GM18526 (cell line): ENCODE results near the gene CD93.

Source experiments
- POLR2A ChIP-seq: IDR thresholded peaks from 3 replicates; pipeline ENCODE4 v1.6.1; 2011; ENCODE audit not compliant: insufficient read length; ENCODE audit errors: extremely low read depth

Gene CD93

DNA sequence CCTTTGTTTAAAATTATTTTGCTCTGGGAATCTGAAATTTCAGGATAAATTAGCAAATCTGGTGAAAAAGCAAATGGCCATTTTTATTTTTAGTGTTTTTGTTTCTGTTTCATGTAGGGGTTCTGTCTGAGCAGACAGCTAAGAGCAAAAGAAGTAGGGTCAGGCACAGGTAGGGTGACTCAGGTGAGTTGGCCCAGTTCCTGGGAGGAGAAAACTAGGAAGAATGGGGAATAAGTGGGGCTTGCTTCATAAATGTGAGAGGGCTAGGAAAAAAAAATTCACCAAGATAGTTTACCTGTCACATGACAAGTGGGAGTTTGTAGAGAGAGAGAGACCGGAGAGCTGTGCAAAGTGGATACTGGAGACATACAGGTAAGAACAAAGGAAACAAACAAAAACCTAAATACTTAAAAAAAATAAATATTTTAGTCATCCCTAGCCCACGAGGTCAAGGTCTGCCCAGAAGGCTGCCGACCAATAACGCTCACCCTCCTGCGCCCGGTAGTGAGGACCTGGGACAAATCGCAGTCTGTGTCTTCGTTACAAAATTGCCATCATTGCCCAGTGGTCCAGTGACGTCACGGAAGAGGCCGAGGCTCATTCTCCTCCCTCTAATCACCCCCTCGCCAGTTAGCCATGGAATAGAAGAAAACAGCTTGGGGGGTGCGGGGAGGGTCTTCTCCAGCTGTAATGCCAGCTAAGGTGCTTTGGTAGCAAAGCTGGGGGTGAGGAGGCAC is 39.0 kb downstream of the CD93 start:
- no peak for TF ChIP-seq POLR2A

DNA sequence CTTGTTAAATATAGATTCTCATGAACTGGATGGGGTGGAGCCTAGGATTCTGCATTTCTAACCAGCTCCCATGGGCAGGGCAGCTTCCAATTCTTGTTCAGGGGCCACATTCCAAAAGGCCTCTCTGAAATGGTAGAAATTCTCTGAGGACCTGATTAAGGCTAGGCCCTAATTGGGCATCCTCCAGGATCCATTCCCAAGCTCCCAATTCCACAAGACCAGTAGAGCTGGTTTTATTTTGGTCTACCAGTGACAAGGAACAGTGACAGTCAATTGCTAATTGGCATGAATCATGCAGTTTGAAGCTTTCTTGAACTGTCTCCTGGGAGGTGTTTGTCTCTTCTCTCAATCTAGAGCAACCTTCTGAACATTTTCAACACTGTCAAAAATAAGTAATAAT is 39.7 kb downstream of the CD93 start:
- no peak for TF ChIP-seq POLR2A

DNA sequence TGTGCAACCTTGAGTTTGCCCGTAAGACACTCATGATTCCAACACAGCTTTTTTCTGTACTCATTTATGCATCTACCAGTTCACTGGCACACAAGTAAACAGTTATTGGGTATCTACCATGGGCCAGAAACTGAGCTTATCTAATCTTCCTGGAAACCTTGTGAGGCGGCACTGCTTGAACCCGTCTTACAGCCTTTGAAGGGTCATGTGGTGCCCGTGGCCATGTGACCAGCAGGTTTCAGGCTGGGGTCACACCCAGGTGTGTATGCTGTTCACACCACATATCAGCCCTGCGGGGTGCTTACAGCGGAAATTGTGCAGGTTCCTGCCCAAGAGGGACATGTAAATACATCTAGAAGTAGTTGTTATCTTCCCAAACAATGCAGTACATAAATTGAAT is 42.7 kb downstream of the CD93 start:
- TF ChIP-seq POLR2A, result no peak

DNA sequence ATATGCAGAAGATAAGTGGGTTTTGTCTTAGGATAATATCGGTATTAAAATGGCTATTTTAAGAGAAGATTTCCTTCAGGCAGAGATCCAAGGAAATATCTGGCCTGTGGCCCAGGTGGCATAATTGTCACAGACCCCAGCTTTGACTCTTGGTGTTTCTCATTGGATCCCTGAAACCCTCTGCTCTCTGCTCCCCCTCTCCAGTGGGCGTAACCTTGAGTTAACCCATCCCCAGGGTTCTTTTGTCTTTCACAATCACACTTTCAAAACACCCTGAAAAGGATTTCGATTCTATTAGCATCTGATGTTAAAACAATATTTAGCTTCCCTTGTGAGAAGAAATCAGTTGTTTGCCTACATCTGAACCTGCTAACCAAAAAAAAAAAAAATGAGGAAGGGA is 43.9 kb downstream of the CD93 start:
- TF ChIP-seq POLR2A, result no peak

DNA sequence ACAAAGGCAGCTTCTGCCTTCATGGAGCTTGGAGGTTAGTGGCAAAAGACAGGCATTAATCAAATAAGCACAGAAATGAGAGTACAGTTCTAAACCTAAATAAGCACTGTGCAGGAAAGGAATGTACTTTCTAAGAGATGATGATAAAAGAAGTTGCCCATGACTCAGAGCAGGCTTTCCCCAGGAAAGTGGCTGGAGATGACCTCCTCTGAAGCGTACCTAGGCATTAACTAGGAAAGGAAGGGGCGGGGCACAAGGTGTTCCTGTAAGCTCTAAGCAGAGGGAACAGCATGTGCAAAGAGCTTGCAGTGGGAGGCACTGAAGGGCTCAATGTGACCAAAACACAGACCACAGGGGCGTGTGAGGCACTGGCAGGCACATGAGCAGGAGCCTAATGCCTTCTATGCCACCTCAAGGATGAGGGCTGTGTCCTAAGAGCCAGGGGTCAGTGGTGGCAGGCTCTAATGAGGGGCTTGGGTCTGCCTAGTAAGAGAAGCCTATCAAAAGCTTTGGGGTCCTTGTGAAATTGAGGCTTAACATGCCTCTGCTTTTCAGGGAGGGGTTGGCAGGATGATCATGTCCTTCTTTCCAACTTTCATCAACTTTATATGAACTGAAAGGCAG is 46.1 kb downstream of the CD93 start:
- TF ChIP-seq POLR2A, result no peak

DNA sequence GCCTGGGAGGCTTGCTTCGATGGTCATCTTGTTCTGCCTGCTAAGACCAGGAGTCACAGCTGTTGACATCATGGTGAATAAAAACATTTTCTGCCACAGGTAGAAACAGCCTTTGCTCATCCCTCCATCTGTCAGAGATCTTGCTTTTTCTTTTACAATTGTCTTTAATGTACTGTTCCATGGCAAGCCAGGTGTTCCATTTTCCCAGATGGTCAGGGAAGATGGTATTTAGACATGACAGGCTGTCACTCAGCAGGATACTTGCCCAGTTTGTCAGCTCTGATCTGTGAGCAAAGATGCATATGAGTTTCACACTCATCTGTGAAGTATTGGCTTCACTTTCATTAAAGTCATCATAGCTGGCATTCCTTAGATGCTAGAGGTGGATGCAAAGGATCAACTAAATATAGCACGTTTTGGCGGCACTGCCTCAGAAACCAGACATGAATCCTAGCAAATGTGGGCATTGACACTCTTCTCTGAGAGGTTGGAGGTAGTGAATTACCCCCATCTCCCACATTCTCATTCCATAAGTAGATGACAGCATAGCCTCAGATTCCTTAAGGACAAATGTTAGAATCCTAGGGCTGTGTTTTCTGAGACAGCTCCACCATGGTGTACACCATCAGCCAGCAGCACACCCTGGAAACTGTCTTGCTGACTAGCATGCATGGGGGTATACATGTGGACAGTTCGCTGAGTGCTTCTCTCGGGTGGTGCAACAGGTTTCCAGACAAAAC is 46.8 kb downstream of the CD93 start:
- no peak for TF ChIP-seq POLR2A

DNA sequence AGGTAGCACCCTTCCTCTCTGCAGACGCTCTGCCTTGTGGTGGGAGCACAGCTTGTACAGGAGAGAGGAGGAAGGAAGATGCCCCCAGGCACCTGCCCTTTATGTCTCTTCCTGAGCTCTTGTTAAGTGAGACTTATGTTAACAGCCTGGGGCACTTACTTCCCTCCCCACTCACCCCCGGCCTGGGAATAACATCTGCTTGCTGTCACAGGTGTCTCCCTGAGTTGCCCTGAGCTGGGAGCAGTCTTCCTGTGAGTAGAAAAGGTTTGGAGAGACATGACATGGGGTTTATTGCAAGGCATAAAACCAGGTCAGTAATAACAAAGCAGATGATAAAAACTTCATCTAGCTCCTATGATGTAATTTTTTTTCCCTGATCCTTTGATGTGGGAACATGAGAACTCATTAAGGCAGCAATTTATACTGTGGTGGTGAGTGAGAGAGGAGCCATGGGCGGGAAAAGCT is 49.1 kb downstream of the CD93 start:
- TF ChIP-seq POLR2A, result no peak

DNA sequence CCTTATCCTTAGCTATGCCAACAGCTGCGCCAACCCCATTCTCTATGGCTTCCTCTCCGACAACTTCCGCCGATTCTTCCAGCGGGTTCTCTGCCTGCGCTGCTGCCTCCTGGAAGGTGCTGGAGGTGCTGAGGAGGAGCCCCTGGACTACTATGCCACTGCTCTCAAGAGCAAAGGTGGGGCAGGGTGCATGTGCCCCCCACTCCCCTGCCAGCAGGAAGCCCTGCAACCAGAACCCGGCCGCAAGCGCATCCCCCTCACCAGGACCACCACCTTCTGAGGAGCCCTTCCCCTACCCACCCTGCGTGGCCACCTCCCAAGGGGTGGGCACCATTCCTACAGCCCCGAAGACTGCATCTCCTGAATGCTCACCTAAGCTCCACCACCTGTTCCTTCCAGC is 49.8 kb downstream of the CD93 start:
- no peak for TF ChIP-seq POLR2A

DNA sequence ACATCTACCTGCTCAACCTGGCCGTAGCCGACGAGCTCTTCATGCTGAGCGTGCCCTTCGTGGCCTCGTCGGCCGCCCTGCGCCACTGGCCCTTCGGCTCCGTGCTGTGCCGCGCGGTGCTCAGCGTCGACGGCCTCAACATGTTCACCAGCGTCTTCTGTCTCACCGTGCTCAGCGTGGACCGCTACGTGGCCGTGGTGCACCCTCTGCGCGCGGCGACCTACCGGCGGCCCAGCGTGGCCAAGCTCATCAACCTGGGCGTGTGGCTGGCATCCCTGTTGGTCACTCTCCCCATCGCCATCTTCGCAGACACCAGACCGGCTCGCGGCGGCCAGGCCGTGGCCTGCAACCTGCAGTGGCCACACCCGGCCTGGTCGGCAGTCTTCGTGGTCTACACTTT is 50.4 kb downstream of the CD93 start:
- TF ChIP-seq POLR2A, result no peak

DNA sequence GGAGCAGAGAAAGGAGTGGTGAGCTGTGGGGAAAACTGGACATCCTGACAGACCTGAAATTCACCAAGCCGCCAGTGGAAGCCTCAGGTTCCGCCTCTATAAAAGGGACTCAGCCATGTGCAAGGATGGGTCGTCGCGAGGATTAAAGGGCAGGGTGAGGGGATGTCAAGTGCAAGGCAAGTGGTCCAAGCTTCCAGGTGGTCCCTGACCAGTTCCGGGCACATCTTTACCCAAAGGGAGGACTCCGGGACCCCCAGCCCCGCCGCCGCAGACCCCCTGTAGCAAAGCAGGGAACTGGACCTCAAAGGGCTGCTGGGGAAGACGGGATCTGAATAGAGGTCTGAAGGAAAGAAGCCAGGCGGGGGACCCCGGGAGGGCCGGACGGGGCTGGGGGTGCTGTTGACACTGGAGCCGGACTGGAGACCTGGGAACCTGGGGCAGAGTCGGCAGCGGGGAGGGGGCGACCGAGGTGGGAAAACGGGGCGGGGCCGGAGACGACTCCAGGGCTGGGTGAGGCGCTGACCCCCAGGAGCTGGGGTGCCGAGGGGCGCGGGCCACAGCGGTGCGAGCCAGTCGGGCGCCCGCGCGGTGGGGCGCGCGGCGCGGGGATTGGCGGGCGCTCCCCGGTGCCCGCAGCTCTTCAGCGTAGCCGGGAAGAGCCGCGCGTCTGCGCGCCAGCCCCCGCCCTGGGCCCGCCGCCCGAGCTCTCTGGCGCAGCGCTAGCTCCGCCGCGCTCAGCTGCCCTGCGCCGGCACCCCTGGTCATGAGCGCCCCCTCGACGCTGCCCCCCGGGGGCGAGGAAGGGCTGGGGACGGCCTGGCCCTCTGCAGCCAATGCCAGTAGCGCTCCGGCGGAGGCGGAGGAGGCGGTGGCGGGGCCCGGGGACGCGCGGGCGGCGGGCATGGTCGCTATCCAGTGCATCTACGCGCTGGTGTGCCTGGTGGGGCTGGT is 51.1 kb downstream of the CD93 start, which contains the start of gene SSTR4:
TSS of gene SSTR4 (plus strand) at position 592 of the 951 bp plus-strand sequence. CDS start at position 764, 172 bp downstream.
- no peak for TF ChIP-seq POLR2A

DNA sequence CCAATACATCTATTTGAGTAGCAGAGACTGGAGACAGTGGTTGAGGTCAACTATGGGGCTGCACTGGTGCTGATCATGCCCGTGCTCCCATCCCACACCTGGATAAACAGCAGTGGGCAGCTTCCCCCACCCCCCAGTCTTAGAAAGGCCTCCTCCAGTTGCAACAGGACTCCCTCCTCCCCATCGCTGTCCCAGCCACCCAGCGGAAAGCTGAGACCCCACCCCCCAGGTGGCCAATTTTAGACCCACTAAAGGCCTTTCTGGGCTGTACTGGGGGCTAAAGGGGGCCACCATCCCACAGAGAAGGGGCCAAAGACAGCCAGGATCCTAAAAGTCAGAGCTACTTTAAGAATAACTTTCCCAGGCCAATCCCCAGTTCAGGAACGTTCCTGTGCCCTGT is 52.2 kb downstream of the CD93 start:
- TF ChIP-seq POLR2A, result no peak

DNA sequence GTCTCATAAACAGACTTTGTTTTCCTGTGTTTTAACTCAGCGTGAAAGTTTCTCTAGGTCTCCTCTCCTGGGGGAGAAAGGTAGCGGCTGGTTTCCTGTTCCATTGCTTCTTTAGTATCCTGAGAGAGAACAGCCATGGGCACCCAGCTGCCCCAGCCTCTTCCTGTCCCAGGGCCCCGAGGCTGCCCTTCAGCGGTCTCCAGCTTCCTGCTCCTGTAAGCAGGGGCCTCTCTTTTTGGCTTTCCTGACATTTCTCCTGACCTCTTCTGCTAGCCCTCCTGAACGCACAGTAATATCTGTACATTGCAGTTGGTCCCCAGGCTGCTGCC is 53.4 kb downstream of the CD93 start:
- no peak for TF ChIP-seq POLR2A

DNA sequence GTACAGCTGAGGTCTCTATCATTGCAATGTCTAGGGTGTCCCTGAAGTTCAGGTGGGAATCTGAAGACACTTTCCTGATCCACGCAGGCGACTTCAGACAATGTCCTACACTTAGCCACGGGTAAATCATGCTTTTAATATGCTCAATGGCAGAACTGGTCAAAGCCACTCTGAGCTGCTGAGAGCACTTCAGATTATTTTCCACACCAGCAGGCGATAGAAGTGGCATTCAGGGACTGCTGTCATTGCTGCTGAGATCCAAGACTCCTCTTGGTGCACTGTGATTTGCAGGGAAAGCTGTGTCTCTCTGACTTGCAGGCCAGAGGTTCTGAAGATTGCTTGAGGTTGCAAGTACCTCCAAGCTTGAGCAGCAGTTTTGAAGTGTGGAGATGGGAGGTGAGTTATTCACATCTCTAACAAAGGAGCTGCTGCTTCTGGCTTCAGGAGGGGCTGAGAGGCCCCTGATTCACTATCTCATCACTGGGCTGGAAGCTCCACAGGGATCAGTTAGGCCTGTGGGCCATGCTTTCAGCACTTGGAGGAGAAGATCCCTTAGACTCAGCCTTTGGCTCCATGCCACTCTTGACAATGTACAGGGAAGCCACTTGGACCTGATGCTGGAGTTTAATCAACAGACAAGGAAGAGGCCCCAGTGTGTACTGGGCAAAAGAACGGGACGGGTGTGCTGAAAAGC is 53.9 kb downstream of the CD93 start:
- TF ChIP-seq POLR2A, result no peak

DNA sequence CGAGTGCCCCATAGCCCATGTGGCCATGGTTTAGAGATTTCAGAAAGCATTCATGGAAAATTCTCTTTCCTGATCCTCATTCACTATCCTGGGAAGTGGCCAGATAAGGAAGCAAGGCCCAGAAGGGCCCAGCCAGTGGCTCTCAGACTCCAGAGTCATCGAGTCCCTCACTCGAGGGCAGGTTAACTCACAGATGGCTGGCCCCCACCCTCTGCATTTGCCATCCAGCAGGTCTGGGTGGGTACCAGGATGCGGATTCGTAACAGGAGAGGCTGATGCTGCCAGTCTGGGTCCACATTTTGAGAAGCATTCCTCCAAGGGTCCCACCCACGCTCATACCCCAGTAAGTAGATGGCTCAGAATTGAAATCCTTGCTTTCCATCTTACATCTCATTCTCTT is 54.8 kb downstream of the CD93 start:
- no peak for TF ChIP-seq POLR2A
